Prostate gland (tissue), 2 donors: ENCODE results near the gene SLC35A5. TPM values are rescaled to one million over a fixed set of nuclear protein-coding genes. Genes with fewer than 3 reads are reported as not detected.

Source experiments
- DNase-seq: peaks from one replicate; pipeline ENCODE4 v3.0.0-alpha.2; 2019; ENCODE audit warnings: low spot score
- H3K27ac ChIP-seq, 2 donors: fragments of 200-600 bp; sonication (generic); 2 replicates each; pipeline ENCODE4 v1.5.1; 2017 to 2019
- H3K27me3 ChIP-seq: fragments of 200-600 bp; sonication (generic); replicated peaks from 2 replicates; pipeline ENCODE4 v1.5.1; 2019; ENCODE audit not compliant: insufficient read depth
- H3K36me3 ChIP-seq, 2 donors: fragments of 200-600 bp; sonication (generic); 1 replicate in 1 of 2; 2 replicates in 1 of 2; pipeline versions ENCODE4 v1.5.1 to v1.8.1; 2017 to 2019
- H3K4me1 ChIP-seq: fragments of 200-600 bp; sonication (generic); replicated peaks from 2 replicates; pipeline ENCODE4 v1.5.1; 2019
- H3K4me3 ChIP-seq, 2 donors: fragments of 200-600 bp; sonication (generic); 2 replicates each; pipeline ENCODE4 v1.5.1; 2017 to 2019
- H3K9me3 ChIP-seq: fragments of 200-600 bp; sonication (generic); 2 replicates; pipeline ENCODE4 v1.5.1; 2017
- CTCF ChIP-seq, 4 experiments: fragments of 200-600 bp in 2 of 4; fragments of 450-650 bp in 2 of 4; sonication (generic) in 2 of 4; IDR thresholded peaks; 1 replicate in 3 of 4; 2 replicates in 1 of 4; pipeline ENCODE4 v1.5.1; 2016 to 2019; ENCODE audit warnings: antibody characterized with exemption in 4 of 4, mild to moderate bottlenecking in 2 of 4, moderate library complexity in 2 of 4
- POLR2A ChIP-seq: fragments of 450-650 bp; IDR thresholded peaks from one replicate; pipeline ENCODE4 v1.6.1; 2016; ENCODE audit warnings: antibody characterized with exemption, mild to moderate bottlenecking
- POLR2AphosphoS5 ChIP-seq: sonication (generic); formaldehyde crosslinking; IDR thresholded peaks from one replicate; pipeline ENCODE4 v1.6.1; 2017; ENCODE audit warnings: antibody characterized with exemption
- WGBS: methylation state at CpG from one replicate; pipeline ENCODE4 v1.1.5; 2018; 5-methylcytosine and 5-hydroxymethylcytosine counted together
- intact Hi-C: fragments of 100-400 bp; cut with DNase I; formaldehyde crosslinking; loops from one replicate; pipeline ENCODE4 v1.14.2; 2022
- total RNA-seq, 2 donors: library from RNA; depleted of rRNA; stranded (reverse); fragments of >200 nt; gene quantifications; one replicate each; pipeline ENCODE4 v1.1.0, GENCODE V29; 2016

The SLC35A5 gene
- total RNA-seq, 2 donors from 2014 or later: 40.4 to 62.3 TPM

GRCh38 chr3:112615989-112616731, 54.3 kb downstream of the SLC35A5 start:
- no peak for DNase-seq
- Histone ChIP-seq H3K36me3 (no peaks in the 10 kb centered on the region), H3K4me1 (no peaks in the 10 kb centered on the region), H3K27me3 (no peaks in the 10 kb centered on the region), H3K9me3 (no peaks in the 10 kb centered on the region), H3K27ac (no peak overlapping the region), H3K4me3 (no peak overlapping the region)
- TF ChIP-seq CTCF (IDR thresholded peaks at IDR 0.05): no peak
- TF ChIP-seq POLR2AphosphoS5: no peak
- no peak for TF ChIP-seq POLR2A
- WGBS: 70% methylated on average over 7 of the region's 7 CpGs
- intact Hi-C loops: no loop called here

- no peaks in the 10 kb centered on the region for H3K4me1 ChIP-seq
- DNase-seq: no peak
- H3K9me3 ChIP-seq: no peaks in the 10 kb centered on the region
- H3K4me3 ChIP-seq: no peak overlapping the region
- intact Hi-C loops: no loop called here
- 86% methylated on average over 2 of the region's 2 CpGs for whole genome bisulfite sequencing
- no peaks in the 10 kb centered on the region for H3K27me3 ChIP-seq
- TF ChIP-seq POLR2AphosphoS5: no peak
- TF ChIP-seq CTCF (IDR thresholded peaks at IDR 0.05): no peak
- TF ChIP-seq POLR2A: no peak
- H3K36me3 ChIP-seq: no peaks in the 10 kb centered on the region
- no peak overlapping the region for H3K27ac ChIP-seq
Measured at GRCh38 chr3:112617285-112617684, 55.4 kb downstream of the SLC35A5 start.

- no peaks in the 10 kb centered on the region for H3K4me1 ChIP-seq
- no peaks in the 10 kb centered on the region for H3K9me3 ChIP-seq
- TF ChIP-seq POLR2A (no peak), POLR2AphosphoS5 (no peak), CTCF (IDR thresholded peaks at IDR 0.05) (no peak)
- H3K27me3 ChIP-seq: no peaks in the 10 kb centered on the region
- no peak overlapping the region for H3K4me3 ChIP-seq
- no peak for DNase-seq
- WGBS: 89% methylated on average over 2 of the region's 2 CpGs
- intact Hi-C loops: no loop called here
- no peaks in the 10 kb centered on the region for H3K36me3 ChIP-seq
- H3K27ac ChIP-seq: no peak overlapping the region
Measured at GRCh38 chr3:112619295-112619694, 57.5 kb downstream of the SLC35A5 start.

GRCh38 chr3:112623213-112623612, 61.4 kb downstream of the SLC35A5 start:
- H3K27ac ChIP-seq: no peak overlapping the region
- 78% methylated on average over 5 of the region's 5 CpGs for WGBS
- H3K4me3 ChIP-seq: no peak overlapping the region
- H3K4me1 ChIP-seq: no peaks in the 10 kb centered on the region
- no peaks in the 10 kb centered on the region for H3K27me3 ChIP-seq
- DNase-seq: no peak
- no peaks in the 10 kb centered on the region for H3K36me3 ChIP-seq
- intact Hi-C loops: no loop called here
- TF ChIP-seq CTCF (IDR thresholded peaks at IDR 0.05) (no peak), POLR2AphosphoS5 (no peak), POLR2A (no peak)
- H3K9me3 ChIP-seq: no peaks in the 10 kb centered on the region

GRCh38 chr3:112623717-112624116, 61.9 kb downstream of the SLC35A5 start:
- H3K27ac ChIP-seq: no peak overlapping the region
- no peaks in the 10 kb centered on the region for H3K9me3 ChIP-seq
- H3K4me3 ChIP-seq: no peak overlapping the region
- 96% methylated on average over 1 of the region's 1 CpG for WGBS
- H3K36me3 ChIP-seq: no peaks in the 10 kb centered on the region
- TF ChIP-seq CTCF (IDR thresholded peaks at IDR 0.05) (no peak), POLR2AphosphoS5 (no peak), POLR2A (no peak)
- no peaks in the 10 kb centered on the region for H3K27me3 ChIP-seq
- no peaks in the 10 kb centered on the region for H3K4me1 ChIP-seq
- DNase-seq: no peak
- intact Hi-C loops: no loop called here
